ENCODE data around the gene METTL9. TPM values are rescaled to one million over a fixed set of nuclear protein-coding genes. Genes with fewer than 3 reads are reported as not detected.

The METTL9 gene
- total and polyA plus RNA-seq, 3 donors from 2014 or later = 42.4 to 77.5 (median 70.5) TPM

DNA sequence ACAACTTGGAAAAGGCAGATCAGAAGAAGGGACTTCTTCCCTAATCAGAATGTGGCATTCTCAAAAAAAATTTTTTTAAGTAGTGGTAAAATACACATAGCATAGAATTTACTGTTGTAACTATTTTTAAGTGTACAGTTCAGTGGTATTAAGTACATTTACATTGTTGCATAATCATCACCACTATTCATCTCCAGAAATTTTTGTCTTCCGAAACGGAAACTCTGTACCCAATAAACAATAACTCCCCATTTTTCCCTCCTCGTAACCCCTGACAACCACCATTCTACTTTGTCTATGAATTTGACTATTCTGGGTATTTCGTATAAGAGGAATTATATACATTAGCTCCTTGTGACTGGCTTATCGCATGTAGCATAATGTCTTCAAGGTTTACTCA lies 18.9 kb downstream of the METTL9 start:
- Histone ChIP-seq H3K4me3 (no peak overlapping the region), H3K27ac (no peak overlapping the region), H3K4me1 (no peaks in the 10 kb centered on the region), H3K9me3 (no peaks in the 10 kb centered on the region), H3K27me3 (no peaks in the 10 kb centered on the region), H3K36me3 (ENCODE audit: low read depth, missing control alignments) (no peaks in the 10 kb centered on the region)
- 87 to 92% methylated on average over 5 of the region's 5 CpGs for WGBS, 2 donors
- no peak for DNase-seq
- intact Hi-C loops (cut with DNase I; ENCODE audit: low total_unique reads) = no loop called here
- no peak for TF ChIP-seq CTCF (IDR thresholded peaks at IDR 0.05)
- no peak for TF ChIP-seq POLR2A (IDR thresholded peaks at IDR 0.05)

- H3K4me3 ChIP-seq = no peak overlapping the region
- DNase-seq = no peak
- TF ChIP-seq POLR2A (IDR thresholded peaks at IDR 0.05) = no peak
- no peak for TF ChIP-seq CTCF (IDR thresholded peaks at IDR 0.05)
- no peaks in the 10 kb centered on the region for H3K36me3 ChIP-seq (ENCODE audit: low read depth, missing control alignments)
- WGBS, 2 donors = 91 to 94% methylated on average over 4 of the region's 4 CpGs
- H3K27me3 ChIP-seq = no peaks in the 10 kb centered on the region
- intact Hi-C loops (cut with DNase I; ENCODE audit: low total_unique reads) = no loop called here
- no peak overlapping the region for H3K27ac ChIP-seq
- no peaks in the 10 kb centered on the region for H3K4me1 ChIP-seq
- no peaks in the 10 kb centered on the region for H3K9me3 ChIP-seq
Observed at GRCh38 chr16:21619765-21620425, 20.5 kb downstream of the METTL9 start.

DNA sequence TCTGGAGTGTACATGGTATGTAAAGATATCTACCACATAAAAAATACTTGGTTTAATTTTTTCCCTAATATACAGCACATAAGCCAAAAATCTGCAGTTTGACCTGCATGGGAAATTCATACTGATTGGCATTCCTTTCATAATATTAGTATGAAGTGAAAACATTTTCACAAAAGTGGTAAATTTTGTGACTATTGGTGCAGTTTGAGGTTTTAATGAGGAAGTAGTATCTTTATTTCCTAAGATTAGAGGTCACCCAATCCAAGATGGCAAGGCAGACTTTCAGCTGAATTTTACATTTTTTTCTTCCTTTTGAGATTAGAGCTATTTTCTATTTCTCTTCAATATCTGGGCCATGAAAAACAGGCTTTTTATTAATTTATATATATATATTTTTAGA lies 21.2 kb downstream of the METTL9 start:
- no peak overlapping the region for H3K27ac ChIP-seq
- no peak overlapping the region for H3K4me3 ChIP-seq
- no peaks in the 10 kb centered on the region for H3K9me3 ChIP-seq
- TF ChIP-seq CTCF (IDR thresholded peaks at IDR 0.05) (no peak), POLR2A (IDR thresholded peaks at IDR 0.05) (no peak)
- H3K4me1 ChIP-seq = no peaks in the 10 kb centered on the region
- intact Hi-C loops (cut with DNase I; ENCODE audit: low total_unique reads) = no loop called here
- H3K36me3 ChIP-seq (ENCODE audit: low read depth, missing control alignments) = no peaks in the 10 kb centered on the region
- no peak for DNase-seq
- no peaks in the 10 kb centered on the region for H3K27me3 ChIP-seq

- WGBS, 2 donors = 85 to 98% methylated on average over 1 of the region's 1 CpG
- Histone ChIP-seq H3K4me1 (no peaks in the 10 kb centered on the region), H3K27ac (no peak overlapping the region)
Observed at GRCh38 chr16:21622545-21622944, 23.2 kb downstream of the METTL9 start.

More at GRCh38 chr16:21622545-21622944, 23.2 kb downstream of the METTL9 start:
- no peaks in the 10 kb centered on the region for H3K27me3 ChIP-seq
- H3K9me3 ChIP-seq = no peaks in the 10 kb centered on the region
- no peaks in the 10 kb centered on the region for H3K36me3 ChIP-seq (ENCODE audit: low read depth, missing control alignments)
- intact Hi-C loops (cut with DNase I; ENCODE audit: low total_unique reads) = no loop called here
- DNase-seq = no peak
- TF ChIP-seq POLR2A (IDR thresholded peaks at IDR 0.05) (no peak), CTCF (IDR thresholded peaks at IDR 0.05) (no peak)
- no peak overlapping the region for H3K4me3 ChIP-seq
